H1 (cell line): Measurements from ENCODE around the gene SF3B2. TPM values are rescaled to one million over a fixed set of nuclear protein-coding genes. Genes with fewer than 3 reads are reported as not detected.

Source experiments
- CTCF ChIA-PET: fragments of 300-600 bp; sonication (Branson Sonifier 250); formaldehyde crosslinking; loops from one replicate; lab custom pipeline; 2021; ENCODE audit not compliant: partially characterized antibody; lab: Charles Lee
- POLR2A ChIA-PET: fragments of 300-600 bp; sonication (Branson Sonifier 250); formaldehyde crosslinking; loops from one replicate; lab custom pipeline; 2021; ENCODE audit warnings: inconsistent platforms; ENCODE audit not compliant: partially characterized antibody; lab: Charles Lee
- DNase-seq, 2 experiments: peaks; one replicate each; pipeline versions ENCODE4 v3.0.0 to v3.0.0-alpha.2; 2010 to 2022; ENCODE audit warnings: low spot score in 2 of 2, low read depth in 1 of 2, mixed read lengths in 1 of 2
- FAIRE-seq: peaks from 2 replicates; lab custom pipeline; 2011; peaks lifted over from hg19 to GRCh38; lab: Jason Lieb, UNC
- H2AFZ ChIP-seq: 2 replicates; pipeline ENCODE4 v1.8.1; 2012; ENCODE audit warnings: low read length, inconsistent platforms
- H2AK5ac ChIP-seq: 2 replicates; pipeline ENCODE4 v1.6.1; 2013; ENCODE audit warnings: low read depth, low read length
- H2BK120ac ChIP-seq: replicated peaks from 2 replicates; pipeline ENCODE3; 2013; ENCODE audit warnings: low read depth, low read length, inconsistent platforms
- H2BK12ac ChIP-seq: 2 replicates; pipeline ENCODE4 v1.6.1; 2013; ENCODE audit warnings: low read depth, low read length
- H2BK15ac ChIP-seq: 2 replicates; pipeline ENCODE4 v1.6.1; 2013; ENCODE audit warnings: low read length
- H2BK20ac ChIP-seq: 2 replicates; pipeline ENCODE4 v1.6.1; 2013; ENCODE audit warnings: low read length
- H2BK5ac ChIP-seq: 2 replicates; pipeline ENCODE4 v1.6.1; 2013; ENCODE audit warnings: low read depth, low read length
- H3K14ac ChIP-seq: 2 replicates; pipeline ENCODE4 v1.6.1; 2013; ENCODE audit warnings: inconsistent platforms; ENCODE audit not compliant: insufficient read length
- H3K18ac ChIP-seq: 2 replicates; pipeline ENCODE4 v1.6.1; 2013; ENCODE audit warnings: low read length; ENCODE audit errors: extremely low read depth
- H3K23ac ChIP-seq: 2 replicates; pipeline ENCODE4 v1.6.1; 2013; ENCODE audit warnings: inconsistent platforms; ENCODE audit not compliant: insufficient read length
- H3K23me2 ChIP-seq: 2 replicates; pipeline ENCODE4 v1.6.1; 2013; ENCODE audit warnings: low read depth, low read length
- H3K27ac ChIP-seq: 2 replicates; pipeline ENCODE4 v1.6.1; 2011; ENCODE audit warnings: low read depth, low read length, inconsistent platforms
- H3K27me3 ChIP-seq, 4 experiments: replicated peaks in 1 of 4; 1 replicate in 1 of 4; 2 replicates in 3 of 4; pipeline versions ENCODE4 v1.6.1 to v1.8.1; 2011 to 2013; ENCODE audit warnings: low read length in 3 of 4, mild to moderate bottlenecking in 3 of 4, inconsistent platforms in 2 of 4, mixed read lengths in 2 of 4, moderate library complexity in 1 of 4; ENCODE audit not compliant: control insufficient read depth in 3 of 4, insufficient read depth in 3 of 4; ENCODE audit errors: extremely low read depth in 1 of 4
- H3K36me3 ChIP-seq, 4 experiments: 2 replicates each; pipeline versions ENCODE4 v1.6.1 to v1.8.1; 2011 to 2013; ENCODE audit warnings: mild to moderate bottlenecking in 4 of 4, low read length in 3 of 4, moderate library complexity in 2 of 4, control low read depth in 1 of 4, inconsistent platforms in 1 of 4; ENCODE audit not compliant: insufficient read depth in 4 of 4, control insufficient read depth in 2 of 4
- H3K4ac ChIP-seq: replicated peaks from 2 replicates; pipeline ENCODE3; 2013; ENCODE audit warnings: low read length, low read depth, mixed read lengths, inconsistent platforms; ENCODE audit not compliant: insufficient read length
- H3K4me1 ChIP-seq, 4 experiments: replicated peaks in 1 of 4; 1 replicate in 1 of 4; 2 replicates in 3 of 4; pipeline versions ENCODE4 v1.6.1 to v1.8.1; 2011 to 2013; ENCODE audit warnings: low read length in 3 of 4, inconsistent platforms in 2 of 4, mixed read lengths in 1 of 4; ENCODE audit not compliant: insufficient read depth in 4 of 4, control insufficient read depth in 3 of 4
- H3K4me2 ChIP-seq, 2 experiments: 2 replicates each; pipeline versions ENCODE4 v1.6.1 to v1.8.1; 2011 to 2013; ENCODE audit warnings: low read depth in 2 of 2, low read length in 2 of 2, control low read depth in 1 of 2, inconsistent platforms in 1 of 2, mild to moderate bottlenecking in 1 of 2; ENCODE audit not compliant: insufficient read depth in 1 of 2
- H3K4me3 ChIP-seq, 4 experiments: fragments of 200-600, 300-600 bp in 1 of 4; sonication (generic), shearing (Covaris generic), sonication (Bioruptor Twin) in 1 of 4; 2 replicates each; pipeline versions ENCODE4 v1.5.1 to v1.8.1; 2011 to 2016; ENCODE audit warnings: low read length in 4 of 4, low read depth in 3 of 4, control low read depth in 2 of 4, inconsistent platforms in 2 of 4, mild to moderate bottlenecking in 2 of 4, mixed read lengths in 1 of 4, moderate library complexity in 1 of 4; ENCODE audit not compliant: insufficient read depth in 2 of 4; ENCODE audit errors: extremely low read depth in 1 of 4
- H3K56ac ChIP-seq: replicated peaks from 2 replicates; pipeline ENCODE3; 2013; ENCODE audit warnings: low read depth, mild to moderate bottlenecking, mixed read lengths, low read length, inconsistent platforms; ENCODE audit not compliant: insufficient read length
- H3K79me1 ChIP-seq: 2 replicates; pipeline ENCODE4 v1.6.1; 2013; ENCODE audit warnings: low read depth, low read length, control low read depth
- H3K79me2 ChIP-seq, 2 experiments: 2 replicates each; pipeline versions ENCODE4 v1.6.1 to v1.8.1; 2012 to 2013; ENCODE audit warnings: low read length in 2 of 2, mild to moderate bottlenecking in 2 of 2, inconsistent platforms in 1 of 2; ENCODE audit not compliant: insufficient read depth in 2 of 2, control insufficient read depth in 1 of 2
- H3K9ac ChIP-seq, 4 experiments: replicated peaks in 1 of 4; 1 replicate in 1 of 4; 2 replicates in 3 of 4; pipeline versions ENCODE4 v1.6.1 to v1.8.1; 2011 to 2013; ENCODE audit warnings: low read depth in 3 of 4, low read length in 3 of 4, control low read depth in 2 of 4, mild to moderate bottlenecking in 2 of 4, moderate library complexity in 2 of 4, inconsistent platforms in 1 of 4; ENCODE audit errors: extremely low read depth in 1 of 4
- H3K9me3 ChIP-seq, 2 experiments: 2 replicates each; pipeline versions ENCODE4 v1.6.1 to v1.8.1; 2012 to 2013; ENCODE audit warnings: mild to moderate bottlenecking in 2 of 2, moderate library complexity in 2 of 2, control low read depth in 1 of 2, inconsistent platforms in 1 of 2, low read depth in 1 of 2, low read length in 1 of 2, mixed read lengths in 1 of 2; ENCODE audit not compliant: insufficient read depth in 2 of 2
- H4K20me1 ChIP-seq, 2 experiments: replicated peaks in 1 of 2; 2 replicates each; pipeline versions ENCODE3 to v1.8.1; 2011 to 2013; ENCODE audit warnings: inconsistent platforms in 2 of 2, low read length in 2 of 2, mild to moderate bottlenecking in 1 of 2; ENCODE audit not compliant: insufficient read depth in 2 of 2, control insufficient read depth in 1 of 2
- H4K5ac ChIP-seq: 2 replicates; pipeline ENCODE4 v1.6.1; 2013; ENCODE audit warnings: low read length, low read depth, mixed read lengths, inconsistent platforms; ENCODE audit not compliant: insufficient read length
- H4K8ac ChIP-seq: 2 replicates; pipeline ENCODE4 v1.8.0; 2013; ENCODE audit warnings: mild to moderate bottlenecking, moderate library complexity, low read length, inconsistent platforms; ENCODE audit not compliant: insufficient read depth; ENCODE audit errors: extremely low read depth
- H4K91ac ChIP-seq: replicated peaks from 2 replicates; pipeline ENCODE3; 2013; ENCODE audit warnings: low read length, mixed read lengths, inconsistent platforms; ENCODE audit not compliant: insufficient read length
- ATF2 ChIP-seq: IDR thresholded peaks from 2 replicates; pipeline ENCODE4 v1.6.1; 2012; ENCODE audit warnings: low read length, inconsistent platforms
- CBX8 ChIP-seq: fragments of 300-800, 300-1000 bp; sonication (generic); IDR thresholded peaks from 2 replicates; pipeline ENCODE4 v1.7.1; 2016; ENCODE audit warnings: low read depth, low read length, borderline replicate concordance
- CEBPB ChIP-seq: IDR thresholded peaks from 2 replicates; pipeline ENCODE4 v1.6.1; 2012; ENCODE audit warnings: low read depth, low read length
- FOSL1 ChIP-seq: IDR thresholded peaks from 2 replicates; pipeline ENCODE4 v1.6.1; 2011; ENCODE audit warnings: mild to moderate bottlenecking, low read depth, low read length, moderate library complexity; ENCODE audit not compliant: insufficient read depth
- KDM1A ChIP-seq: fragments of 200-600, 300-600 bp; sonication (generic); IDR thresholded peaks from 2 replicates; pipeline ENCODE4 v1.7.1; 2016; ENCODE audit warnings: mild to moderate bottlenecking, low read length, borderline replicate concordance
- POLR2AphosphoS5 ChIP-seq: IDR thresholded peaks from 2 replicates; pipeline ENCODE4 v1.6.1; 2011; ENCODE audit warnings: low read depth, low read length
- SIX5 ChIP-seq: IDR thresholded peaks from 2 replicates; pipeline ENCODE4 v1.6.1; 2011; ENCODE audit warnings: mild to moderate bottlenecking, low read depth, low read length
- WGBS, 2 experiments: shearing (Covaris generic) in 1 of 2; methylation state at CpG; one replicate each; pipeline versions ENCODE4 v1.1.6 to v1.1.7; 2013 to 2015; ENCODE audit warnings: low lambda C conversion rate in 2 of 2, mixed read lengths in 2 of 2, inconsistent platforms in 1 of 2, low coverage in 1 of 2, missing lambda C conversion rate in 1 of 2; ENCODE audit not compliant: insufficient replicate concordance in 2 of 2, insufficient coverage in 1 of 2, insufficient read length in 1 of 2; ENCODE audit errors: extremely low coverage in 1 of 2, missing lambda C conversion rate in 1 of 2; 5-methylcytosine and 5-hydroxymethylcytosine counted together
- polyA plus RNA-seq, 7 experiments: library from polyadenylated mRNA; depleted of rRNA in 3 of 7; stranded (reverse) in 5 of 7; unstranded in 2 of 7; fragments of >200 nt in 5 of 7; fragments of 200-250 nt in 2 of 7; gene quantifications; 1 replicate in 5 of 7; 2 replicates in 1 of 7; 4 replicates in 1 of 7; pipeline versions ENCODE4 v1.2.1 to v1.2.3, GENCODE V29; 2011 to 2013; ENCODE audit warnings: missing spikeins in 2 of 7, mixed read lengths in 2 of 7
- total RNA-seq: library from RNA; stranded (reverse); fragmentation: NEBNext Ultra II Directional; extraction: Animal tissue kit (Norgen Biotek cat#: 25700); gene quantifications from 2 replicates; pipeline ENCODE4 v1.2.1, GENCODE V29; 2021
- TF ChIP-seq, protein P1 (sequence below): IDR thresholded peaks from 2 replicates; pipeline ENCODE4 v1.6.1; 2012; ENCODE audit warnings: inconsistent platforms

Gene SF3B2
- total and polyA plus RNA-seq, 2 of the 8 experiments (the other 6 are each of a cell fraction or from before 2014, with no cell fraction given): 182 to 237 TPM

GRCh38 chr11:66062408-66062807 lies 10.2 kb downstream of the SF3B2 start:
- no peak overlapping the region for H4K91ac ChIP-seq
- no peaks in the 10 kb centered on the region for H3K4me1 ChIP-seq
- H2AFZ ChIP-seq: no peak overlapping the region
- H3K27ac ChIP-seq: no peak overlapping the region
- 92% methylated on average over 2 of the region's 2 CpGs; no CpG with 5 or more reads in 1 of the 2 experiments for WGBS, 2 experiments
- no peaks in the 10 kb centered on the region for H3K23me2 ChIP-seq
- no peak overlapping the region for H3K18ac ChIP-seq
- H3K56ac ChIP-seq: no peak overlapping the region
- H4K8ac ChIP-seq: no peak overlapping the region
- no peaks in the 10 kb centered on the region for H3K9me3 ChIP-seq
- no peak for DNase-seq
- H3K9ac ChIP-seq: no peak overlapping the region
- H4K20me1 ChIP-seq: peaks cover 0 to 17% of the 10 kb centered on the region in 2 experiments
- no peak overlapping the region for H3K23ac ChIP-seq
- no peak overlapping the region for H4K5ac ChIP-seq
- no peak overlapping the region for H2BK15ac ChIP-seq
- TF ChIP-seq POLR2AphosphoS5 (no peak), KDM1A (no peak), CBX8 (no peak), CEBPB (no peak), SIX5 (no peak), FOSL1 (no peak), ATF2 (no peak)
- TF ChIP-seq, protein P1, sequence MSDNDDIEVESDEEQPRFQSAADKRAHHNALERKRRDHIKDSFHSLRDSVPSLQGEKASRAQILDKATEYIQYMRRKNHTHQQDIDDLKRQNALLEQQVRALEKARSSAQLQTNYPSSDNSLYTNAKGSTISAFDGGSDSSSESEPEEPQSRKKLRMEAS: no peak
- H2BK120ac ChIP-seq: no peak overlapping the region
- H3K36me3 ChIP-seq: peaks cover 53 to 93% (median 81%) of the 10 kb centered on the region in 4 experiments
- H3K79me2 ChIP-seq: no peaks in the 10 kb centered on the region
- H2BK20ac ChIP-seq: no peak overlapping the region
- CTCF ChIA-PET: interaction anchor here (0.9 to 8.8 kb wide), 5 partner anchors 8 to 164 kb away, joined by 3 to 144 read pairs (median 5); partner anchors contain the start of genes GAL3ST3 and SF3B2
- H3K4me2 ChIP-seq: no peak overlapping the region
- FAIRE-seq: no peak
- no peak overlapping the region for H3K4ac ChIP-seq
- H2AK5ac ChIP-seq: no peak overlapping the region
- no peaks in the 10 kb centered on the region for H3K27me3 ChIP-seq
- POLR2A ChIA-PET: interaction anchor here (1.0 to 9.7 kb wide), 2 partner anchors 7 to 19 kb away, joined by 3 to 150 read pairs; partner anchors contain the start of genes GAL3ST3 and SF3B2
- no peak overlapping the region for H3K14ac ChIP-seq
- H2BK12ac ChIP-seq: no peak overlapping the region
- no peaks in the 10 kb centered on the region; the same call in 1 of the 2 replicates for H3K79me1 ChIP-seq
- H2BK5ac ChIP-seq: no peak overlapping the region
- no peak overlapping the region for H3K4me3 ChIP-seq
